Thyroid gland (tissue), 4 donors: ENCODE measurements around the gene APRT. TPM values are rescaled to one million over a fixed set of nuclear protein-coding genes. Genes with fewer than 3 reads are reported as not detected.

ENCODE experiments used
- DNase-seq, 2 donors: peaks; one replicate each; pipeline ENCODE4 v3.0.0-alpha.2; 2019
- H3K27ac ChIP-seq, 3 donors: fragments of 200-600 bp; sonication (generic); 1 replicate in 2 of 3; 2 replicates in 1 of 3; pipeline ENCODE4 v1.5.1; 2016 to 2019; ENCODE audit warnings: mild to moderate bottlenecking in 1 of 3, moderate library complexity in 1 of 3
- H3K27me3 ChIP-seq: fragments of 200-600 bp; sonication (generic); one replicate; pipeline ENCODE4 v1.5.1; 2019
- H3K36me3 ChIP-seq, 2 donors: fragments of 200-600 bp; sonication (generic); one replicate each; pipeline ENCODE4 v1.5.1; 2016 to 2019
- H3K4me1 ChIP-seq, 2 donors: fragments of 200-600 bp; sonication (generic); one replicate each; pipeline ENCODE4 v1.5.1; 2017 to 2019
- H3K4me3 ChIP-seq, 3 donors: fragments of 200-600 bp; sonication (generic); replicated peaks in 1 of 3; 1 replicate in 2 of 3; 2 replicates in 1 of 3; pipeline ENCODE4 v1.5.1; 2016; ENCODE audit warnings: mild to moderate bottlenecking in 1 of 3
- H3K9me3 ChIP-seq: fragments of 200-600 bp; sonication (generic); one replicate; pipeline ENCODE4 v1.5.1; 2017
- POLR2A ChIP-seq, 2 donors: fragments of 450-650 bp; IDR thresholded peaks; one replicate each; pipeline ENCODE4 v1.6.1; 2017; ENCODE audit warnings: antibody characterized with exemption in 2 of 2, mild to moderate bottlenecking in 2 of 2, moderate library complexity in 1 of 2
- WGBS, 2 donors: methylation state at CpG; one replicate each; pipeline ENCODE4 v1.1.5; 2017; 5-methylcytosine and 5-hydroxymethylcytosine counted together
- intact Hi-C: fragments of 100-400 bp; cut with DNase I; formaldehyde crosslinking; loops from one replicate; pipeline ENCODE4 v1.15.1; 2023
- total RNA-seq, 4 donors: library from RNA; depleted of rRNA; stranded (reverse); fragments of >200 nt; gene quantifications; one replicate each; pipeline ENCODE4 v1.2.3, GENCODE V29; 2016
- TF ChIP-seq, protein P1 (sequence below), 6 experiments: fragments of 200-600 bp in 3 of 6; fragments of 450-650 bp in 3 of 6; sonication (generic) in 3 of 6; IDR thresholded peaks; one replicate each; pipeline ENCODE4 v1.5.1; 2016 to 2019; ENCODE audit warnings: antibody characterized with exemption in 6 of 6, mild to moderate bottlenecking in 2 of 6, inconsistent platforms in 1 of 6, moderate library complexity in 1 of 6

The APRT gene
- total RNA-seq, 4 donors from 2014 or later: 88.9 to 182 (median 118) TPM

DNA sequence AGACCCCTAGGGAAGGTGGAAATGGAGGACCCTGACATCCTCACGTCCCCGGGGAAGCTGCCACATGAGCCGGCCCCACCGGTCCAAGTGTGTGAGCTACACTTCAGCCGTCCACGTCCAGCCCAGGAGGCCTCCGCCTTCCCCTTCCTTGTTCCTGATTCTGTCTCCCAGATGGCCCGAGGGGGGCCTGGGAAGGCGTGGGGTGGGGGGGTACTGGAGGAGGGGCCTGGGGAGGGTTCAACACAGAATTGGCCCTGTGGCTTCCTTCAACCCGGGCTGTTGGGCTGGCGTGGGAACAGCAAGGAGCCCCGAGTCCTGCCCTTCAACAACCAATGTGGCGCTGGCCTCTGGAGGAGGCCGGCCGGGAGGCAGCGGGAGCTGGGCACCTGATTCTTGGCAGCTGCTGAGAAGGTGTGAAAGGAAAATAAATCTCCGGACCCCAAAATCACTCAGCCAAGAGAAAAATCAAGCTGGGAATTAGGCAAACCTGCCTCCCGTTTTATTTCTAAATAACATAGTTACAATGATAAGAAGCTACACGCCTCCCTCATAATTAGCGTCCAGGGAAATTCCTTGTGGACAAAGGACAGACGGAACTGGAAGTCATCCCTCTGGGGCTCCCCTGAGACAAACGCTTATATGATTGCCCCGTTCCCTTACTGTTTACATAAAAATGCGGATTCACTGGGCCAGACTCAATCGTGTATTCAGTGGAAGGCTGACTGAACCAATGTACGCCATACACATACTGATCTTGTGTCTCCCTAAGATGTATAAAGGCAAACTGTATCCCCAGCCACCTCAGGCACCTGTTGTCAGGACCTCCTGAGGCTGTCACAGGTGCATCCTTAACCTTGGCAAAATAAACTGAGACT lies 1.8 kb upstream of the APRT start:
- H3K4me3 ChIP-seq: no peak overlapping the region
- intact Hi-C loops: loop anchor here (5.0 to 10.0 kb wide), 3 partner anchors 44 to 401 kb away; partner anchors contain the start of genes ACSF3, GALNS, TRAPPC2L and ZNF778
- no peaks in the 10 kb centered on the region for H3K9me3 ChIP-seq
- peaks cover 0 to 11% of the 10 kb centered on the region in 2 donors for H3K36me3 ChIP-seq
- WGBS, 2 donors: 63 to 78% methylated on average over 17 to 20 of the region's 26 CpGs
- TF ChIP-seq POLR2A (IDR thresholded peaks at IDR 0.05): no peak
- TF ChIP-seq, protein P1, sequence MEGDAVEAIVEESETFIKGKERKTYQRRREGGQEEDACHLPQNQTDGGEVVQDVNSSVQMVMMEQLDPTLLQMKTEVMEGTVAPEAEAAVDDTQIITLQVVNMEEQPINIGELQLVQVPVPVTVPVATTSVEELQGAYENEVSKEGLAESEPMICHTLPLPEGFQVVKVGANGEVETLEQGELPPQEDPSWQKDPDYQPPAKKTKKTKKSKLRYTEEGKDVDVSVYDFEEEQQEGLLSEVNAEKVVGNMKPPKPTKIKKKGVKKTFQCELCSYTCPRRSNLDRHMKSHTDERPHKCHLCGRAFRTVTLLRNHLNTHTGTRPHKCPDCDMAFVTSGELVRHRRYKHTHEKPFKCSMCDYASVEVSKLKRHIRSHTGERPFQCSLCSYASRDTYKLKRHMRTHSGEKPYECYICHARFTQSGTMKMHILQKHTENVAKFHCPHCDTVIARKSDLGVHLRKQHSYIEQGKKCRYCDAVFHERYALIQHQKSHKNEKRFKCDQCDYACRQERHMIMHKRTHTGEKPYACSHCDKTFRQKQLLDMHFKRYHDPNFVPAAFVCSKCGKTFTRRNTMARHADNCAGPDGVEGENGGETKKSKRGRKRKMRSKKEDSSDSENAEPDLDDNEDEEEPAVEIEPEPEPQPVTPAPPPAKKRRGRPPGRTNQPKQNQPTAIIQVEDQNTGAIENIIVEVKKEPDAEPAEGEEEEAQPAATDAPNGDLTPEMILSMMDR (IDR thresholded peaks at IDR 0.05): no peak
- peaks cover 19 to 29% of the 10 kb centered on the region in 2 donors for H3K4me1 ChIP-seq
- H3K27ac ChIP-seq: no peak overlapping the region
- H3K27me3 ChIP-seq: no peaks in the 10 kb centered on the region
- DNase-seq: no peak

DNA sequence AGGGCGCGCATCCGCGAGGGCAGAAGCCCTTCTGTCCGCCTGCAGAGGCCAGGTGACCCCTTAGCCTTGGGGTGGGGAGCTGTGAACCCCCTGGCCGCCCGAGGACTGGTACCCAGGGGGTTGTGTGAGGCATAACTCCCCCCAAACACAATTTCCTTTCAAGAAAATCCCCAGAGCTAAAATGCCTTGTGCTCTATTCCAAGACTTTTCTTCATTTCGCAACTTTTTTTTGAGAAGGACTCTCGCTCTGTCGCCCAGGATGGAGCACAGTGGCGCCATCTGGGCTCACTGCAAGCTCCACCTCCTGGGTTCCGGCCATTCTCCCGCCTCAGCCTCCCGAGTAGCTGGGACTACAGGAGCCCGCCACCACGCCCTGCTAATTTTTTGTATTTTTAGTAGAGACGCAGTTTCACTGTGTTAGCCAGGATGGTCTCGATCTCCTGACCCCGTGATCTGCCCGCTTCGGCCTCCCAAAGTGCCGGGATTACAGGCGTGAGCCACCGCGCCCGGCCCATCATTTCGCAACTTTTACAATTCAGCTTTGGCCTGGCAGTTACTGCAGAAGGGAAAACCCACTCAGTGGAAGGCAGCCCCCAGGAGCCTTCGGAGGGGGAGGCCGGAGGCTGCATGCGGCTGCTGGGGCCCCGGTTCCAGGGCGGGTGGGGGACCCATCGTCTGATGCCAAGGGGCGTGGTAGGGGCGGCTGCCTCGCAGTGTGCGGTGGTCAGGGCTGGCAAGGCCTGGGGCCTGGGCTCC lies 963 bp upstream of the APRT start:
- WGBS, 2 donors: 59 to 62% methylated on average over 26 to 34 of the region's 37 CpGs

DNA sequence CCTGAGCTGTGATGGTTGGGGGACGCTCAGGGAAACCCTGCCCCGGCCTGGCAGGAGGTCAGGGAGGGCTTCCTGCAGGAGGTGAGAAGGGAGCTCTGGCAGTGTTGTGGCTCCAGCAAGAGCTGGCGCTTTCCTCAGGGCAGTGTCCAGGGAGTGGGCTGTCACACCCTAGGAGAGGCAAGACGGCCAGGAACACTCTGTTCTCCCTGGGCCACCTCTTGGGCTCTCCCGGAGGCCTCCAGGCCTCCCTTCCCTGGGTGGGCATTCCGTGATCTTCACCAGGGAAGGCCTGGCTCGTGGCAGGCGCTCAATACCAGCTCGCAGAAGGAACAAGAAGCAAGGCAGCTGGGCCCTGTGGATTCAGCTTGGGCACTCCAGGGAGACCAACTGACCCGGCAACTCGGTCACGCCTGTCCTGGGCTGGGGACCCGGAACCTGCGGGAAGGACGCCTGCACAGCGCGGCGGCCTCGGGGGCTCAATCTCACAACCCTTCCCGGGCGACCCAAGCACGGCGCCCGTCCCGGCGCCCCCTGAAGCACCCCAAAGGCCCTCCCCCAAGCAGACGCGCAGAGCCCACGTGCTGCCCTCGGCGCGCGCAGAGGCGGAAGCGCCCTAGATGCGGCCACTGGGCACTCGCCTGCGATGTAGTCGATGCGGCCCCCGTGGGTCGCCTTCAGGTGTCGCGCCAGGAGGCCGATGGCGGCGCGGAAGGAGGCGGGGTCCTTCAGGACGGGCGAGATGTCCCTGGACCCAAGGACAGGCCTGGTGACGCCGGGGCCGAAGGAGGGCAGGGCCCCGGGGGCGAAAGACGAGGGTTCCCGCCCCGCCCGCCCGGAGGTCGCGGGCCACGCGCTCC lies 588 bp downstream of the APRT start:
- intact Hi-C loops: loop anchor here (5.0 to 10.0 kb wide), 3 partner anchors 46 to 404 kb away; partner anchors contain the start of genes ACSF3, GALNS, TRAPPC2L and ZNF778
- H3K4me1 ChIP-seq: peaks cover 19 to 29% of the 10 kb centered on the region in 2 donors
- H3K9me3 ChIP-seq: no peaks in the 10 kb centered on the region
- H3K27me3 ChIP-seq: no peaks in the 10 kb centered on the region
- H3K27ac ChIP-seq: peak overlapping the region; percentile 73 to 94 (median 75)
- WGBS, 2 donors: 6 to 14% methylated on average over 12 to 23 of the region's 65 CpGs
- peak overlapping the region in 2 of 3 donors; percentile 41 to 65 for H3K4me3 ChIP-seq
- DNase-seq: peak; percentile 82 to 83
- TF ChIP-seq, protein P1 (IDR thresholded peaks at IDR 0.05): no peak
- TF ChIP-seq POLR2A (IDR thresholded peaks at IDR 0.05): peak; percentile 63 to 83
- peaks cover 0 to 11% of the 10 kb centered on the region in 2 donors for H3K36me3 ChIP-seq

More for the DNA sequence above, 963 bp upstream of the APRT start:
- Histone ChIP-seq H3K36me3 (peaks cover 0 to 11% of the 10 kb centered on the region in 2 donors), H3K4me3 (peak overlapping the region in 1 of 3 donors; percentile 65), H3K4me1 (peaks cover 19 to 29% of the 10 kb centered on the region in 2 donors), H3K27ac (peak overlapping the region; percentile 75 to 94 (median 83)), H3K9me3 (no peaks in the 10 kb centered on the region), H3K27me3 (no peaks in the 10 kb centered on the region)
- intact Hi-C loops: loop anchor here (5.0 to 10.0 kb wide), 3 partner anchors 45 to 402 kb away; partner anchors contain the start of genes ACSF3, GALNS, TRAPPC2L and ZNF778
- DNase-seq: peak; percentile 45 to 54
- TF ChIP-seq, protein P1 (IDR thresholded peaks at IDR 0.05): peak in 1 of 6 experiments; percentile 0
- TF ChIP-seq POLR2A (IDR thresholded peaks at IDR 0.05): no peak

DNA sequence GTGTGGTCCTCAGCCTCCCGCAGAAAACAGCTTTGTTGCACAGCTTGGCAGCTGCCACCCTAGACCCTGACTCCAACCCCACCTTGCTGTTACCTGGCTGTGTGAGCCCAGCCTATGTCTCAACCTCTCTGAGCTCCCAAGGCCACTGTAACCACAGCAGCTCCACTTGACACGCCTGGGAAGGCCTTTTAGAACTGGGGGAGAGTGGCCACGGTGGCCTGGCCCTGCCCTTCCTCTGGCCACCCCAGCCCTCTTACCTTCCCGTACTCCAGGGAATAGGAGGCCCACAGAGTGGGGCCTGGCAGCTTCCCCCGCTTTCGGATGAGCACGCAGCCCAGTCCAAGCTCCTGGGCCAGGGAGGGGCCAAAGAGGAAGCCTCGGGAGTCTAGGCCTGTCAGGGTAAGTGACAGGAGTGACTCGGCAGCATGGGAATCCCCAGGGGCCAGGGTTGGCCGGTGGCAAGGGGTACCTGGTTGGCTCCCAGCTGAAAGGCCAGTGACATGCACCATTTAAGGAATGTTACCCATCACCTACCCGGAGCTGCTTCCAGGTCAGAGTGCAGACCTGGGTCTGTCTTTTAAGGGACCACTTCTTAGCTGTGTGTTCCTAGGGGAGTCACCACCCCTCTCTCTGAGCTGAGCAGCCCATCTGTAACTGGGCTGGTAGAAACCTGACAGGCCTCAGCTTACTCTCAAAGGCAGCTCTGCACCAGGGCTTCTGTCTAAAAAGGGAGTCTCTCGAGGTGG lies 1.4 kb downstream of the APRT start:
- Histone ChIP-seq H3K4me1 (peaks cover 19 to 29% of the 10 kb centered on the region in 2 donors), H3K27ac (peak overlapping the region in 2 of 3 donors; percentile 73 to 94), H3K27me3 (no peaks in the 10 kb centered on the region), H3K36me3 (peaks cover 0 to 11% of the 10 kb centered on the region in 2 donors), H3K4me3 (peak overlapping the region in 1 of 3 donors; percentile 65), H3K9me3 (no peaks in the 10 kb centered on the region)
- TF ChIP-seq, protein P1 (IDR thresholded peaks at IDR 0.05): no peak
- no peak for TF ChIP-seq POLR2A (IDR thresholded peaks at IDR 0.05)
- no peak for DNase-seq
- intact Hi-C loops: loop anchor here (5.0 to 10.0 kb wide), 3 partner anchors 47 to 404 kb away; partner anchors contain the start of genes ACSF3, GALNS, TRAPPC2L and ZNF778
- WGBS, 2 donors: 28 to 43% methylated on average over 4 to 8 of the region's 12 CpGs
